ENCODE results near the gene FAM131A.
"Not testable (repeated sequence)": the region's sequence is repeated elsewhere in the genome, so short reads cannot be mapped to it uniquely, and the experiment has no call there.

GRCh38 chr3:184339451-184340135, 2.2 kb downstream of the FAM131A start:
- TF ChIP-seq NFYB (CRISPR knock-in tag; conservative IDR thresholded peaks at IDR 0.05; ENCODE audit: low read depth); CTCF (IDR thresholded peaks at IDR 0.05); PRDM15 (CRISPR knock-in tag; IDR thresholded peaks at IDR 0.05); TCF7 (CRISPR knock-in tag; IDR thresholded peaks at IDR 0.05; ENCODE audit: low read depth); FOXK1 (CRISPR knock-in tag; IDR thresholded peaks at IDR 0.05); SP1 (CRISPR knock-in tag; conservative IDR thresholded peaks at IDR 0.05): not testable (repeated sequence)

Data from WTC11 (cell line).